ENCODE data around the gene DLX1.

The DLX1 gene

GRCh38 chr2:172046866-172047565, 38.3 kb upstream of the DLX1 start:
- no peak for DNase-seq (ENCODE audit: extremely low spot score)
- no peak for TF ChIP-seq CTCF (IDR thresholded peaks at IDR 0.05; ENCODE audit: control extremely low read depth, extremely low read depth, low read depth, missing control alignments)
- ChIA-PET CTCF (interaction anchor here (1.0 to 1.6 kb wide), 3 partner anchors 9 to 1118 kb away, joined by 3 to 8 read pairs (median 4); partner anchors contain the start of gene GORASP2), POLR2A (no interaction called here)

- no peak for DNase-seq (ENCODE audit: extremely low spot score)
- ChIA-PET CTCF (no interaction called here), POLR2A (no interaction called here)
- no peak for TF ChIP-seq CTCF (IDR thresholded peaks at IDR 0.05; ENCODE audit: control extremely low read depth, extremely low read depth, low read depth, missing control alignments)
Measured at GRCh38 chr2:172047566-172048507, 37.5 kb upstream of the DLX1 start.

- ChIA-PET POLR2A (no interaction called here), CTCF (interaction anchor here (2.5 kb wide), 1 partner anchor 10 kb away, joined by 9 read pairs; no protein-coding TSS in a partner anchor)
- TF ChIP-seq CTCF (IDR thresholded peaks at IDR 0.05; ENCODE audit: control extremely low read depth, extremely low read depth, low read depth, missing control alignments), result no peak
- DNase-seq (ENCODE audit: extremely low spot score), result no peak
Measured at GRCh38 chr2:172048508-172049503, 36.5 kb upstream of the DLX1 start.

- ChIA-PET POLR2A (no interaction called here), CTCF (interaction anchor here (2.5 kb wide), 1 partner anchor 10 kb away, joined by 9 read pairs; no protein-coding TSS in a partner anchor)
- DNase-seq (ENCODE audit: extremely low spot score), result no peak
- no peak for TF ChIP-seq CTCF (IDR thresholded peaks at IDR 0.05; ENCODE audit: control extremely low read depth, extremely low read depth, low read depth, missing control alignments)
Measured at GRCh38 chr2:172049567-172050120, 35.7 kb upstream of the DLX1 start.

- ChIA-PET POLR2A (no interaction called here), CTCF (interaction anchor here (2.5 kb wide), 1 partner anchor 9 kb away, joined by 9 read pairs; no protein-coding TSS in a partner anchor)
- no peak for DNase-seq (ENCODE audit: extremely low spot score)
- no peak for TF ChIP-seq CTCF (IDR thresholded peaks at IDR 0.05; ENCODE audit: control extremely low read depth, extremely low read depth, low read depth, missing control alignments)
Measured at GRCh38 chr2:172050479-172051125, 34.7 kb upstream of the DLX1 start.

All from GM10248 (cell line).